GM12864 (cell line): ENCODE measurements around the gene CASS4.

Experiments used
- DNase-seq: peaks from one replicate; pipeline ENCODE4 v3.0.0-alpha.2; 2011; ENCODE audit warnings: low read depth
- H3K4me3 ChIP-seq: 2 replicates; pipeline ENCODE4 v1.5.1; 2011; ENCODE audit warnings: mild to moderate bottlenecking, low read depth, low read length, control low read depth
- TF ChIP-seq, protein P1 (sequence below): IDR thresholded peaks from 2 replicates; pipeline ENCODE4 v1.5.1; 2011; ENCODE audit warnings: low read depth, mild to moderate bottlenecking, moderate library complexity, low read length, control low read depth, inconsistent platforms; ENCODE audit errors: missing control alignments

The CASS4 gene

GRCh38 chr20:56373942-56374341 is 38.1 kb upstream of the CASS4 start:
- no peak for DNase-seq

DNA sequence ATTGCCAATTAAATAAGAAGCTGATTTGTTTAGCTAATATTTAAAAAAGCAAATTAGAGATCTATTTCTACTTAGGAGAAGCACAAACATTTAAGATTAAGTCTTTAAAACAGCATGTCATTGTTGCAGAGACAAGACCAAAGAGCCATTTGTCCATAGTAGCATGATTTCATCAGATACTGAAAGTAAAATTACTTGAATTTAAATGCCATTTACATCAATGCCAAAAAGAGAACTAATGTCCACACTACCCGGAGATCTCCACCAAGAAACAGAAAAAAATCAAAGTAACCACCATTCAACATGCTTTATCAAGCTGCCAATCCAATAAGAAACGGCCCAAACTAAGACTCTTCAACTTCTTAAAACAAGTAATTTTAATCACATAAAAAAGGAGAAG is 35.7 kb upstream of the CASS4 start:
- DNase-seq, result no peak
- TF ChIP-seq, protein P1, sequence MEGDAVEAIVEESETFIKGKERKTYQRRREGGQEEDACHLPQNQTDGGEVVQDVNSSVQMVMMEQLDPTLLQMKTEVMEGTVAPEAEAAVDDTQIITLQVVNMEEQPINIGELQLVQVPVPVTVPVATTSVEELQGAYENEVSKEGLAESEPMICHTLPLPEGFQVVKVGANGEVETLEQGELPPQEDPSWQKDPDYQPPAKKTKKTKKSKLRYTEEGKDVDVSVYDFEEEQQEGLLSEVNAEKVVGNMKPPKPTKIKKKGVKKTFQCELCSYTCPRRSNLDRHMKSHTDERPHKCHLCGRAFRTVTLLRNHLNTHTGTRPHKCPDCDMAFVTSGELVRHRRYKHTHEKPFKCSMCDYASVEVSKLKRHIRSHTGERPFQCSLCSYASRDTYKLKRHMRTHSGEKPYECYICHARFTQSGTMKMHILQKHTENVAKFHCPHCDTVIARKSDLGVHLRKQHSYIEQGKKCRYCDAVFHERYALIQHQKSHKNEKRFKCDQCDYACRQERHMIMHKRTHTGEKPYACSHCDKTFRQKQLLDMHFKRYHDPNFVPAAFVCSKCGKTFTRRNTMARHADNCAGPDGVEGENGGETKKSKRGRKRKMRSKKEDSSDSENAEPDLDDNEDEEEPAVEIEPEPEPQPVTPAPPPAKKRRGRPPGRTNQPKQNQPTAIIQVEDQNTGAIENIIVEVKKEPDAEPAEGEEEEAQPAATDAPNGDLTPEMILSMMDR, result no peak
- no peak overlapping the region for H3K4me3 ChIP-seq

More at GRCh38 chr20:56373942-56374341, 38.1 kb upstream of the CASS4 start:
- TF ChIP-seq, protein P1, result no peak
- no peak overlapping the region for H3K4me3 ChIP-seq

- no peak for DNase-seq
- H3K4me3 ChIP-seq, result no peak overlapping the region
- TF ChIP-seq, protein P1, result no peak
Observed at GRCh38 chr20:56378386-56378785, 33.7 kb upstream of the CASS4 start.

DNA sequence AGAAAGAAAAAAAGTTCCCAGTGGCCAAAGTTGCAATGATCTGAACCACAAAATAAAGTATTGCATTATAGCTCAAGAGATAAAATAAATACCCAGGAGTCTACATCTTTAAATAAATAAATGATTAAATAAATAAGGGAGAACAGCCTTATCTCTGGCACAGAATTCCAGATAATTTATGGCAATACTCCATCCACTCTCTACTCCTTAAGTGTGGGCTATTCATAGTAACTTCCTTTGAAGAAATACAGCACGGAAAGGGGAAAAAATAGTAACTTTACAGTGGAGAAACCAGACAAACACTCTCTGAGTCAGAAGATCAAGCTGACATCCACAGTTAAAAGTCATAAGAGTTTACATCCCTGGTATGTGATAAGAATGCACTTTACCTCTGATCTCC is 31.7 kb upstream of the CASS4 start:
- TF ChIP-seq, protein P1, result no peak
- H3K4me3 ChIP-seq, result no peak overlapping the region
- DNase-seq, result no peak

- TF ChIP-seq, protein P1, result no peak
- H3K4me3 ChIP-seq, result no peak overlapping the region
- DNase-seq, result no peak
Observed at GRCh38 chr20:56381501-56381900, 30.6 kb upstream of the CASS4 start.

DNA sequence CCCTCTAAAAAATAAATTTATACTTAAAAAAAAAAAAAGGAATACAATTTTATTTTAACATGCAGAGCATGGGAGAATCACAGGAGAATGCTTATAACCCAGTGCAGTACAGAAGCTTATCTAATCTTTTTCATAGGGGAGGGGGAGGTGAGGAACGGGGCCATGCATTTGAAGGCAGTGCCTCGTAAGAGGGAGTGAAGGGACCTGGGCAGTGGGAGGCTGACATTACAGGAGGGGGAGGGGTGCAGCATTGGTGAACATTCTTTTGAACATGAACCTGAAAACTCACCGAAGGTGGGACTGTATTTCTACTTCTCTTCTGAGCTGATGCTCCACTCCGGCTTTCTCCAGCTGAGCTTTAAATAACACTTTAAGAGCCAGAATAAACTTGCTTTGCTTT is 29.4 kb upstream of the CASS4 start:
- no peak for DNase-seq
- TF ChIP-seq, protein P1, result no peak
- H3K4me3 ChIP-seq, result no peak overlapping the region

GRCh38 chr20:56383334-56383733 is 28.7 kb upstream of the CASS4 start:
- DNase-seq, result no peak
- TF ChIP-seq, protein P1, result no peak
- no peak overlapping the region for H3K4me3 ChIP-seq
